HG02938 (cell line): ENCODE data around the gene HES2.
"Not testable (repeated sequence)": the region's sequence is repeated elsewhere in the genome, so short reads cannot be mapped to it uniquely, and the experiment has no call there.

ENCODE experiments used
- ATAC-seq: cut with Tn5 transposase; IDR thresholded peaks from one replicate; pipeline ENCODE4 v1.9.1; 2021; ENCODE audit warnings: mild to moderate bottlenecking, moderate library complexity; ENCODE audit not compliant: unreplicated experiment

The HES2 gene

GRCh38 chr1:6454856-6455751 lies 35.4 kb upstream of the HES2 start:
- no peak for ATAC-seq

GRCh38 chr1:6453895-6454855 lies 34.5 kb upstream of the HES2 start:
- not testable (repeated sequence) for ATAC-seq

DNA sequence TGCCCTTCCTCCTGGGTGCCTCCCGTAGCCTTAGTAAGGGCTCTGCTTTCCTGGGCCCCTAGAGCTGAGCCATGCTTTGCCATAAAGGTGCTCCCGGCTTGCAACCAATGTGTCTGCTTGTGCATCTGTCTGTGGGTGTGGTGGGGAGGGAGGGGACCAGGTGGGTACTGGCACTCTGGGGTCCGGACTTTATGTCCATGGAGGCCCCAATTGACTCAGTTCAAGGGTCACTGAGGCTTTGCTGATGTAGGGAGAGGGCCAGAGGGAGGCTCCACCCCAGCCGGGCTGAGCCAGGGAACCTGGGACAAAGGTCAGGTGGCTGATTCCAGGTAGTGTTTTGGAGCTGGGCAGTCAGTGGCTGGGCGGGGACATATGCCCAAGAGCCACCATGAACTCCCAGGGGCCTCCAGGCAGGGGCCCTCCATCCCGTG lies 31.2 kb upstream of the HES2 start:
- no peak for ATAC-seq

DNA sequence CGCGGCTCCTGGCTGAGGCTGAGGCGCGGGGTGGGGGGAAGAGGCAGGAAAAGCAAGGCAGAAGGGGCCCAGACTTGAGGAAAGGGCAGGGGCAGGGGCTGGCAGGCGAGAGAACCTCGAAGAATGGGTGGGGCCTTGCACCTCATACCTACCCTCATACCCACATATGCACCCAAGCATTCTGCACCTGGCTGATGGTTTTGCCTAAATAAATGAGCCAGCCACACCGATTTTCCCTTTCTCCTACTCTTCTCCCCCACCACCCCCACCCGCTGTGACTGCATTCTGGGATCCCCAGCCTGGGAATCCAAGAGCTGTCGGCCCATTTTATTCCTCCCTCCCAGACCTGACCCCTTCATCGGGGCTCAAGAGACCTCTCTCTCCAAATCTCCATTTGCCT lies 30.8 kb upstream of the HES2 start:
- ATAC-seq, result not testable (repeated sequence)

DNA sequence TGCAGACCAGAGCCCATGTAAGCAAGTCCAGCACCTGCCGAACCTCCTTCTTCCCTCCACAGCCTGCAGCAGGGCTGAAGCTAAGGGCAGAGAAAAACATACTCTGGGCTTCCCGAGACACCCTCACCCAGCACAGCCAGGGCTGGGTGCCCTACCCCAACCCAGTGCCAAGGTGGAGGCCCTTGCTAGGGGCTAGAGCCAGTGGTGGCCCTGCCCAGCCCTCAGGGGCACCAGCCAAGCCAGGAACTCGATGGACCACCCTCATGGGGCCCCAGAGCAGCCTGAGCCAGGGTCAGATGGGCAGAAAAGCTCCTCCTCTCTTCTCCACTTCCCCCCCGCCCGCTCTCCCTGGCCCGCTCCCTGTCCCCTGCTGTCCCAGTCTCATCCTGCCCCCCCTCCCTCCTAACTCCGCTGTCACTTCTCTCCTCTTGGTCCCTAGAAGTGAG lies 30.3 kb upstream of the HES2 start:
- no peak for ATAC-seq

- no peak for ATAC-seq
These were observed 29.3 kb upstream of the HES2 start for GRCh38 chr1:6448749-6449631.

DNA sequence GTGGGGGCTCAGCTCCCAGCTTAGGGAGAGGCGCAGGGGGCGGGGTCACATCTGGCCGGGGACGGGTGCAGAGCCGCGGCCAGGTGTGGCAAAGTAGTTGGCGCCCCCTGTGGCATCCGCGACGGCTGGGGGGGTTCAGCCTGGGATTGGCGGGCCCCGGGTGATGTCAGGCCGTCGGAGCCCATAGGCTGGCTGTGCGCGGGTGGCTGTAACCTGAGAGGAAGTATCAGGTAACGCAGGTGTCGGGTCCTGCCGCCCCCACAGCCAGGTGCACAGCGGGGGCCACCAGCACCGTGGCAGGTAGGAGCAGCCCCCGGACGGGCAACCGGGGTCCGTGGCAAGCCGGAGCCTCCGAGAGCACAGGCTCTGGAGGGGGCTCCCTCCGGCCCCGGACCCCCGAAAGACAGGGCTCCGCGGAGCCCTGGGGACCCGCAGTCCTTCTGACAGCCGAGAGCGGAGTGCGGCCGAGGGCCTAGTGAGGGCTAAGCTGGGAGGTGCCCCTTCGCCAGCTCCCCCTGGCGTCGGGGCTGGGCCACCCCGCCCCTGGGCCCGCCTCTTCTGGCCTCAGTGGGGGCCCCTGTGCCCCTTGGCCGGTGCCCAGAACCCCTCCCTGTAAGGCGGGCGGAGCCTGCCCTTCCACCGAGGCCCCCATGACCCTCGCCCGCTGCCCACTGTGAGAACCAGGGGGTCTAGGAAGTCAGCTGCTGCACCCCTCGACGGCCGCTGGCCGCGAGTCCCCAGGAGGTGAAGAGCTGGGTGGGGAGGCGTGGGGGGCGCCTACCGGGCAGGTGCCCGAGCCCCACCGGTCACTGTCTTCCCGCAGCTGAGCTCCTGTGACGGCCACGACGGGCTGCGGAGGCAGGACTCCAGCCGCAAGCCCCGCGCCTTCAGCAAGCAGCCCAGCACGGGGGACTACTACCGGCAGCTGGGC lies 28.4 kb upstream of the HES2 start:
- ATAC-seq, result no peak

GRCh38 chr1:6447016-6447817 lies 27.5 kb upstream of the HES2 start:
- ATAC-seq, result no peak

DNA sequence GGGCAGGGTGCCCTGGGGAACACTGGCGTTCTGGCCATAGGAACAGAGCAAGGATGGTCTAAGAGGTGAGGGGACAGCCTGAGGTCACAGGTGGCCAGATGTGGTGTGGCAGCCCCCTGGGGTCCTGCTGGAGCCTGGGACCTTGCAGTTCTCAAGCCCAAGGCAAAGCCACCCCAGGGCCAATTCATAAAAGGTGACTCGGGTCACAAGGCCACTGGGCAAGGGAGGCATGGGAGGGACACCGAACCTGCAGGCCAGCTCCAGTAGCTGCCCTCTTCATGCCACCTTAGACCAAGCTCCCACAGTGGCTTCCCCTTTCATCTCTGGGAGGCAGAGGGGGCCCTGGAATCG lies 26.9 kb upstream of the HES2 start:
- no peak for ATAC-seq

DNA sequence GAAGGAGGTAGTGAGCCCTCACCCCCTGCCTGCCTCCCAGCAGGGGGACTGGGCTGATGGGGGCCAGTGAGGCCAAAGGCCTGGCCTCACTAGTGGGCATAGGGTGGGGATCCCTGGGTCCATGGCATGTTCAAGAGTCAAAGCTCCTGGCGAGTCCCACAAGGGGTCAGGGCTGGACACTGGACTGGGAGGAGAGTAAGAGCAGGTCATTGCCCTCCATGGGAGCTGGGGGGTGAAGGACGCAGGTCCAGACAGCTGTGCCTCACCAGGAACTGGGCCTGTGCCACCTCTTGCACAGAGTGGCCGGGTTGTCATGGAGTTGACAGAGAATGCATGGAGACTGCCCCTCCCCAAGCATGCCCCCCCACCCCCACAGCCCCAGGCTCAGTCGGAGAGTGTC lies 26.2 kb upstream of the HES2 start:
- ATAC-seq, result not testable (repeated sequence)

GRCh38 chr1:6445062-6445763 lies 25.5 kb upstream of the HES2 start:
- ATAC-seq, result no peak

- ATAC-seq, result no peak
These were observed 24.7 kb upstream of the HES2 start for GRCh38 chr1:6444377-6444776.

DNA sequence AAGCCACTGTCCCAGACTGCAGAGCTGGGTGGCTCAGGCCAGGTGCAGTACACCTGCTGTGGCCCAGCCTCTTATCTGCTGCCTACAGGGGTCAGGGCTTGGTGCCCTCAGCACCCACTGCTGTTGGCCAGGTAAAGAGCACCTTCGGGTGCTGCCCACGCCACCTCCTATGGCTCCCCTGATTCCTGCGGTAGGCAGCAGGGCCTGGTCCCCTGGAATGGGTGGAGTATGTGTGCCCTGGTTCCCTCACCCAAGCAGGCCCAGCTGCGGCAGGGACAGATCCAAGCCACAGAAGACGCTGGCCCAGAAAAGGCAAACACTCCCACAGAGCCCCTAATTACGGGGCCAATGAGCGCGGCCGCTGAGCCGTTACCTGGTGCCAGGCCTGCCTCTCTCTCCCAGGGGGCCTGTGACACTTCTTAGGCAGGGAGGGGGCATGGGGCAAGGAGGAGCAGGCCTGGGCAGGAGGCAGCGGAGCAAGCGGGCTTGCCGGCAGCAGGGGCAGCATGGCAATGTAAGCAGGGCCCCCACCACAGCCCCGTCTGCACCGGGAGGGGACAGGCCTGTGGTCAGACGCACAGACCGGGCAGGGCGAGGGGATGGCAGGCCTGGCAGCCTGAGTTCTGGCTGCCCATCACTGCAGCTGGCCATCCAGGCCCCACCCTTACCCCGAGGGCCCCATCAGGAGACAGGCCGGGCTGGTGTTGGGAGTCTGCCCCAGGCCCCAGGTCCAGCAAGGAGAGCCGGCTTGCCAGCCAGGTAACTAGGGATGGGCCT lies 23.8 kb upstream of the HES2 start:
- no peak for ATAC-seq

DNA sequence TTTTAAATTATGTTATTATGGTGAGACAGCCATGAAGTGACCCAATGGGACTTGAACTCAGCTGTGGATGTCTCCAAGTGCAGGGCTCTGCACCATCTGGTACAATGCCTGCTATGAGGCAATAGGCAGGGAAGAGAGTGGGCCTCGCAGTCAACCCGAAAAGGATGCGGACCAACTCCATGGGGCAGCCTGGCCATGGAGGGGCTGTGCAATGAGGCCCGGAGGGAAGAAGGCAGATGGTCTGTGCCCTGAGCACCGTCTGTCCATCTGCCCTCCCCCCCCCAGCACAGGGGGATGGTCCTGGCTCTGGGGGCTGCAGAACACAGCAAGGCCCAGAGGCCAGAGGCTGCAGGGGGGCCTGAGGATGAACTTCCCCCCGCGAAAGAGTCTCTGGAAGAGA lies 21.9 kb upstream of the HES2 start:
- ATAC-seq, result no peak

GRCh38 chr1:6440198-6441126 lies 20.7 kb upstream of the HES2 start:
- ATAC-seq, result no peak

DNA sequence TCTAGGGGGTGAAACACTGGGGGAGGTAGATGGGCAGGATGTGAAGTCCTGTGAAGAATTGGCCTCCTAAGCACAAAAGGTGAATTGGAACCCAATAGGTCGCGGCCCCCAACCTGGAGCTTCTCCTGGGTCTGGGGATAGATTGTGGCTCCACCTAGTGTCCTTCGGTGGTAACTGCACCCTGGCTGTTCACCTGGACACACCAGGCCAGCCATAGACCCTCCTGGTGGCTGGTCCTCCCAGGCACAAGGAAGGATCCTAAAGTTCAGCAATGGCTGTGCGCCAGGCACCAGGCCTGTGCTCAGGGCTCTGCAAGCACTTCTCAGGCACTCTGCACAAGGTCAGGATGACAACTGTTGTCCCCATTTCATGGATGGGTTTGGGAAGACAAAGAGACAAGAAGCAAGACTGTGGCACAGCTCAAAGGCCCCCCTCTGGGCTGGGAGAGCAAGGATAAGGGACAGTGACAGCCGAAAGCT lies 18.4 kb upstream of the HES2 start:
- no peak for ATAC-seq
